ENCODE measurements around the gene ECSIT.
A peak's percentile ranks its signal among the peaks of the same experiment; 100 is the strongest.
"Not testable (repeated sequence)": the region's sequence is repeated elsewhere in the genome, so short reads cannot be mapped to it uniquely, and the experiment has no call there.

ECSIT gene

DNA sequence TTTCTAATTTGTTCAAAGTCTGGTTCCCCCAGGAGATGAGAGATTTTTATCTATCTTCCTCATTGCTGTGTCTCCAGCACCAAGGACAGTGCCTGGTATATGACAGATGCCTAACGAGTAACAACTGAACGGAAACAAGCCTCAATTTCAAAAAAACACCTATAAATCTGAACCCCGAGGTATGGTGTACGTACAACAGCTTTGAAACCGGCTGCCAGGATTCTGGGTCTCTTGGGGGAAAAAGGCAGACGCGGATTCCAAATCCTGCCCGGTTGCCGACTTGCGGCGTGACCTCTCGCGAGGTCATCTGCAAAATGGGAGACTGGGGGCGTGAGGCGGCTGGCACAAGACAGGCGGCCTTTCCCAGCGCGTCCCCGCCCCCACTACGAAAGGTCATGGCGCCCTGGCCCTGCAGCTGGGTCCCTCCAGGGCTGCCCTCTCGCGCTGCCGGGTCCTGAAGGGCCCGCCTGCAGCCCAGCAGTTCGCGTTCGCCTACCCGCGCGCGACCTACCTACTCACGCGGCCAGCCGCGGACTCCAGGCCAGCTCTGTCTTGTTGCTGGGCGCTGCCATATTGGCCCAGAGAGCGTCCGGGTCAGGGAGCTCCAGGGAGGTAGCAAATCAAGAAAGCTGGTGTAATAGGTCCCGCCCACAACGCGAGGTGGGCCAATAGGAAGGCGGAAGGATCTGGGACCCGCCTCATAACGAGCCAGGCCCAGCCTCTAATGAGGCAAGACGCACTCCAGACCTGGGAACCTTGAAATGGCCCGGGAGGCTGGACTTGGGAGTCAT lies at the start of gene ECSIT:
TSS of gene ECSIT (minus strand) at position 584 of the 791 bp plus-strand sequence. CDS start 9,964 bp downstream, outside the sequence.
- DNase-seq, result peak; percentile 94 to 97

- DNase-seq, result no peak
Measured at GRCh38 chr19:11577451-11578257, 48.7 kb upstream of the ECSIT start, which contains the start of gene ACP5. Gene ACP5, minus strand, starts transcription at chr19:11577645. Its CDS starts 328 bp downstream, at chr19:11577317.

- no peak for DNase-seq
Measured at GRCh38 chr19:11576227-11576626, 47.3 kb upstream of the ECSIT start.

DNA sequence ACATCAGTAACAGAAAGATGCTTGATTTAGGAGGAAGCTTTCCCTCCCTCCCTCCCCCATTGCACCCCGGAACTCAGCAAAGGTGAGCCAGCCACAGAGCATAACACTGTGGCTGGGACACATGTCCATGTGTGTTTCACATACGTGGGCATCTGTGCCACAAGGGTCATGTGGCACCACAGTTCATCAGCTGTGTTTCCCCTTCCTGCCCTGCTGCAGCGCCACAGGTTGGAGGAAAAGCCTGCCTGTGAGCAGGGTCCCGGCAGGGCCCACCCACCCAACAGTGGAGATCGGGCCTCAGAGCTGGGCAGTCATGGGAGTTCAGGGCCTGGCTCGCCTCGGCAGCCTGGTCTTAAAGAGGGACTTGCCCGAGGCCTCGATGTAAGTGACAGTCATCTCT lies 45.8 kb upstream of the ECSIT start:
- no peak for DNase-seq

DNA sequence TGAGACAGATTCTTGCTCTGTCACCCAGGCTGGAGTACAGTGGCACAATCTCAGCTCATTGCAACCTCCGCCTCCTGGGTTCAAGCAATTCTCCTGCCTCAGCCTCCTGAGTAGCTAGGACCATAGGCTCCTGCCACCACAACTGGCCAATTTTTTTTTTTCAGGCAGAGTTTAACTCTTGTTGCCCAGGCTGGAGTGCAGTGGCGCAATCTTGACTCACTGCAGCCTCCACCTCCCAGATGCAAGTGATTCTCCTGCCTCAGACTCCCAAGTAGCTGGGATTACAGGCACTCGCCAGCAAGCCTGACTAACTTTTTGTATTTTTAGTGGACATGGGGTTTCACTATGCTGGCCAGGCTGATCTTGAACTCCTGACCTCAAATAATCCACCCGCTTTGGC lies 44.8 kb upstream of the ECSIT start:
- not testable (repeated sequence) for DNase-seq

DNA sequence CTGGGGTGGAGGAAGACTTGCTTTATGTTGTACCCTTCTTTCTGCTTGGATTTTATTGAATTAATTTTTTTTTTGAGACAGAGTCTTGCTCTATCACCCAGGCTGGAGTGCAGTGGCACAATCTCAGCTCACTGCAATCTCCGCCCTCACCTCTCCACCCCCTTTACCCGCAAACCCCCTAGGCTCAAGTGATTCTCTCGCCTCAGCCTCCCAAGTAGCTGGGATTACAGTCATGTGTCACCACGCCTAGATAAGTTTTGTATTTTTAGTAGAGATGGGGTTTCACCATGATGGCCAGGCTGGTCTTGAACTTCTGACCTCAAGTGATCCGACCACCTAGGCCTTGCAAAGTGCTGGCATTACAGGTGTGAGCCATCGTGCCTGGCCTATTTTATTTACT lies 44.4 kb upstream of the ECSIT start:
- DNase-seq, result not testable (repeated sequence)

GRCh38 chr19:11570039-11570462 lies 41.1 kb upstream of the ECSIT start:
- peak; percentile 6 to 11 for DNase-seq

DNA sequence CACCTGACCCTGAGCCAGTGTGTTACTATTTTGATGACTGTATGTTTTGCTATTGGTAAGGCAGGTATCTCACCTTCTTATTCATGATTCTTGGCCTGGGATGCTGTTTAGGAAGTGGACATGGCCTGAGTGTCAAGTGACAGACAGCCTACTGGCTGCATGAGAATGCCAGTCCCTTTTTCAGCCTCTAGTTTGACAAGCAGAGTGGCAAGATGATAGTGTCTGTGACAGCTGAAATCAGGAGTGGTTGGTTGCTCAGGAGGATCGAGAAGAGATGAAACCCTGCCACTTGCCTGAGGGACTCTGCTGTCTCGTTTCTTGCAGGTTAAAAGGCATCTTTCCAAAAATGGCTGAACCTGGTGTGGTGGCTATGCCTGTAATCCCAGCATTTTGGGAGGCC lies 37.2 kb upstream of the ECSIT start:
- DNase-seq, result no peak

- not testable (repeated sequence) for DNase-seq
Measured at GRCh38 chr19:11565649-11565980, 36.7 kb upstream of the ECSIT start.

DNA sequence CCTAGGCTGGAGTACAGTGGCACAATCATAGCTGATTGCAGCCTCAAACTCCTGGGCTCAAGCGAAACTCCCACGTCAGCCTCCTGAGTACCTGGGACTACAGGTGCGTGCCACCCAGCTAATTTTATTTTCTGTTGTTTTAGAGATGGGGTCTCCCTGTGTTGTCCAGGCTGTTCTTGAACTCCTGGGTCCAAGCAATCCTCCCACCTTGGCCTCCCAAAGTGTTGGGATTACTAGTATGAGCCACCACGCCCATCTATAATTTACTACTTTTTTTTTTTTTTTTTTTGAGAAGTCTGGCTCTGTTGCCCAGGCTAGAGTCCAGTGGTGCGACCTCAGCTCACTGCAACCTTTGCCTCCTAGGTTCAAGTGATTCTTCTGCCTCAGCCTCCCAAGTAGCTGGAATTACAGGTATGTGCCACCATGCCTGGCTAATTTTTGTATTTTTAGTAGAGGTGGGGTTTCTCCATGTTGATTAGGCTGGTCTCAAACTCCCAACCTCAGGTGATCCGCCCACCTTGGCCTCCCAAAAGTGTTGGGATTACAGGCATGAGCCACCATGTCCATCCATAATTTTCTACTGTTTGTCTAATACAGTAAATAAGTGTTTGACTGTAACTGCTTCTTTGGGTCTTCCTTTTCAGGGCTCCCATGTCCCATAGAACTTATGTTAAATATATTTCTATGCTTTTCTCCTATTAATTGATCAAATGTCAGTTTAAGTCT lies 35.3 kb upstream of the ECSIT start:
- DNase-seq, result not testable (repeated sequence)

DNA sequence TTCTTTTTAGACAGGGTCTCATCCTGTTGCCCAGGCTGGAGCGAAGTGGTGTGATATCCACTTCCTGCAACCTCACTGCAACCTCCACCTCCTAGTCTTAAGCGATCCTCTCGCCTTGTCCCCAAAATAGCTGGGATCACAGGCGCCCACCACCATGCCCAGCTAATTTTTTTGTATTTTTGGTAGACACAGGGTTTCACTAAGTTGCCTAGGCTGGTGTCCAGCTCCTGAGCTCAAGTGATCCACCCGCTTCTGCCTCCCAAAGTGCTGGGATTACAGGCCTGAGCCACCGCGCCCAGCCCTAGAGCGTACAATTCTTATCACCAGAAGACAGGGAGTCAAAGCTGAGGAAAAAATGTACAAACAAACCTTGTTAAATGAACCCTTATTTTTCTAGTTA lies 34.6 kb upstream of the ECSIT start:
- DNase-seq, result no peak

DNA sequence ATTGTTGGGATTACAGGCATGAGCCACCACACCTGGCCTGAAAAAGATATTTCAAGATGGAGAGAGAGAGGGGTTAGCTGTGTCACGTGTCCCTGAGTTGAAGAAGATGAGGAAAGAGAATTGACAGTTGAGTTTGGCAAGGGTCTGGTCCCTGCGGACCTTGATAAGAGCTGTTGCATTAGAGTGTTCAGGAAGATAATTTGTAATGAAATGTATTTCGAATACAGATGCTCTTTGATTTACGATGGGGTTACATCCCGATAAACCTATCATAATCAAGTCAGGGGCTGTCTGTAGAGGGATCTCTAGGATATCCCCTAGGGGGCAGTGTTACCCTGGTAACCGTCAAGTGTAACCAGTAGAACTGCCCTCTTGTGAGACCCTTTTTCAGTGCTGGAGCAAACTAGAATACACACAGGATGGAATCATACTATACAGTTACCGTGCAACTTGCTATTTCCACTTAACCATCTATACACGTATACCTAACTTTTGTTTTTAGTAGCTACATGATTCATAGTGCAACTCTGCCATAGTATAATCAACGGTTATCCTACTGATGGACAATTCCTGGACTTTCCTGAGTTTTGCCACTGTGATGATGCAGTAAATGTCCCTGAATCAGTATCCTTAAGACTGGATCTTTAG lies 31.6 kb upstream of the ECSIT start:
- DNase-seq, result peak; percentile 65 to 74

GRCh38 chr19:11558881-11559828 lies 30.2 kb upstream of the ECSIT start, which contains the start of gene ELOF1:
Gene ELOF1, minus strand, starts transcription at chr19:11559230. Its CDS starts 4,883 bp downstream, at chr19:11554347.
- DNase-seq, result peak; percentile 97 to 98

DNA sequence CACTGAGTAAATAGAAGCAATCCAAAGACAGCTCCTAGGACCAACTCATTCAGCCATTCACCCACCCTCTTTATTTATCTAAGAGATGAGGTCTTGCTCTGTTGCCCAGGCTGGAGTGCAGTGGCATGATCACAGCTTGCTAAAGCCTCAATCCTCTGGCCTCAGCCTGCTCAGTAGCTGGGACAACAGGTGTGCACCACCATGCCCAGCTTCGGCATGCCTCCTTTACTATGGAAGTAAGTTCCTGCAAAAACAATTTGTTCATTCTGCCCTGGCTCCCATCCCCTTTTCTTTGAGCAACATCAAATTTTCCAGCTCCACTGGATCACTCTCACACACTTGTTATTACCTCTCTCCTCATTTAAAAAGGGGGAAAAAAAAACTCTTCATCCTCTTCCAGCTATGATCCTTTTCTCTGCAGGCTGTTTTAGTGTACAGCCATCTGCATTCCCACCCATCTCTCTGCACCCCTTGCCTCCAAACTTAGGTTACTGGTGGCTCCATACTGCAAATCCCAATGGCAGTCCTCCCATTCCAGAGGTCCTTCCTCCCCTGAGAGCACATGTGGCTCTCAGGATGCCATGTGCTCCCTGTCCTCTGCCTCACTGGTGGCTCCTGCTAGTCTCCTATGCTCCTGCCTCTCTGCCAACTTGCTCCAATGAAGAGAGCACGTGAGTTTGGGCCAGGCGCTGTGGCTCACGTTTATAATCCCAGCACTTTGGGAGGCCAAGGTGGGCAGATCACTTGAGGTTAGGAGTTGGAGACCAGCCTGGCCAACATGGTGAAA lies 27.9 kb upstream of the ECSIT start:
- DNase-seq, result no peak

DNA sequence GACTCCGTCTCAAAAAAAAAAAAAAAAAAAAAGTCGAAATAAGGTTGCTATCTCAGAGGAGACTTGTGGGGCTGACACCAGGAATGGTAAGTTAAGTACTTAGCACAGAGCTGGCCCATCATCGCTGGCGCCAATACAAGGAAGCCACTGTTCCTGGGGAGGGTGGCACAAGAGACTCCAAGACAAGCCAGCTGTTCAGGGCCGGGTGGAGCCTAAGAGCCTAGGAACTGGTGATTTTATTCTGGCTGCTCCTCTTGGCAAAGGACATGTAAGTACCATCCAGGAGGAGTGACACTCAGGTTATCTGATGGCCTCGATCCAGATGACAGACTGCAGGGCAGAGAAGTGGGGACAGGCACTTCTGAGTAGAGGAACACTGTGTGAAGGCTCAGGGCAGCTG lies 26.3 kb upstream of the ECSIT start:
- DNase-seq, result no peak

DNA sequence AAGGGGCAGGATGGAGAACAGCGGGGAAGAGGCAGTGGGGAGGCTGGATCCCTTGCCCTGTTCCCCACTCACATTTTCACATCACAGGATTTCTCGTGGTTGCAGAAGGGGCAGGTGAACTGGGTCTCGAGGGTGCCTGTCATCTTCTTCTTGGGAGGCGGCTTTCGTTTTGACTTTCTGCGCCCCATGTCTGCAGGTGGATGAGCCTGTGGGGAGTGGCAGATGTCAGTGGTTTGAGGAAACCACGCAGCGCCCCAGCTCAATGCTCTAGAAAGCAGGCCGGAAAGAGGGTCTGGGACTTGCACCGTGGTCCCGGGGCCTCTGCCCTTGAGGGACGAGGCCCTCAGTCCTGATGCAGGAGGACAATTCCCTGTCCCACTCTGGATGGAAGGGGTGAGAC lies 25.2 kb upstream of the ECSIT start:
- DNase-seq, result no peak

DNA sequence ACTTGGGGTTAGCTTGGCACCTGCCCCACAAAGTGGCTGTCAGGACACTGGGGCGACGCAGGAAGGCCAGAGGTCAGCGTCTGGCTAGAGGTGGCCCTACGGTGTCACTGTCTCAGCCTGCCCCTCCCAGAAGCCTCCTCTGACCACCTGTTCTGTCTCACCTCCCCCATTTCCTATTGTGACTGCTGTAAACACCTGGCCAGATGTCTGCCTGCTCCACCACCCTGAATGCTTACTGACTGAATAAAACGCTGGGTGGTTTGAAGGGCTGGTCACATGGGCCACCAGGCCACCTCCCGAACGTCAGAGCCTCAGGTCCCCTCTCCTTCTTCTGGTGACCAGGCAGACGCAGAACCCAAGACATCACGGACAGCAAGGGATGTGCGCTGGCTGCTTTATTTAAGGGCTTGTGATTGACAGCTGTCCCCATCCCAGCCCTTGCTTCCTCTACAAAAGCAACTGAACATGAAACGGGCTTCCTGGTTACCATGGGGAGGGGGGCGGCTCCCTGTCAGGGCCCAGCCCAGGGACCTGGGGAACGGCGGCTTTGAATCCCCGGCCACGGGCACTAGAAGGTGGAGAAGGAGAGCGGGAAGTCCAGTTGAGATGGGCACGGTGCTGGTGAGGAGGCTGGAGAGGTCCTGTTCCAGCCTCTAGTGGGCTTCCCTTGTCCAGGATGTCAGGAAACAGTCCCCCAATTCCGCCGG lies 23.9 kb upstream of the ECSIT start:
- DNase-seq, result no peak

GRCh38 chr19:11551603-11552235 lies 22.8 kb upstream of the ECSIT start:
- no peak for DNase-seq

GRCh38 chr19:11550265-11550664 lies 21.3 kb upstream of the ECSIT start:
- no peak for DNase-seq

All from NCI-H2081 (cell line).